GM13977 (cell line): ENCODE data around the gene FRAS1.
"Not testable (repeated sequence)": the region's sequence is repeated elsewhere in the genome, so short reads cannot be mapped to it uniquely, and the experiment has no call there.

Source experiments
- DNase-seq: peaks from one replicate; pipeline ENCODE4 v3.0.0; 2012; ENCODE audit warnings: low spot score
- in situ Hi-C: fragments of 300-500 bp; cut with MboI; formaldehyde crosslinking; loops from one replicate; pipeline ENCODE4 v1.12.0; 2022; ENCODE audit warnings: low sequenced_read_pairs, low pct_unique_long_range_greater_than_20kb, mixed read lengths, inconsistent platforms; ENCODE audit not compliant: unreplicated experiment
- TF ChIP-seq, protein P1 (sequence below): IDR thresholded peaks from 2 replicates; pipeline ENCODE4 v1.5.1; 2012; ENCODE audit warnings: mild to moderate bottlenecking, control low read depth; ENCODE audit not compliant: insufficient read depth; ENCODE audit errors: extremely low read depth, missing control alignments

FRAS1 gene

DNA sequence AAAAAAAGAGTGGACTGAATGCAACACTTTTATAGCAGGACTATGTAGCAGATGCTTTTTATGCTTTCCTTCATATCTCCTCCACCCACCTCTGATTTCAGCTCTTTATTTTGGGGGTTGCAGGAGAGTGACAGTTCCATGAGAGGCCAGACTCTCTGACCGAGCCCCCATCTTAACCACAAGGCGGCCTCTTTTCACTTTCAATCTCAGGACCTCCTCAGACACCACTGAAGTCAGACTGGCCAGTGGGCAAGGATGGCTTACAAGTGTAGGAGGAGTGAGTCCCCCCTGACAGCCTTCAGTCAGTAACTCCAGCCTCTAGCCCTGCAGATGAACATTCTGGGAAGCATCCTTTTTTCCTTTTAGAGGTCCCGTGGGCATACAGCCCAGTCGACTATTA is 140.8 kb downstream of the FRAS1 start:
- DNase-seq, result no peak
- TF ChIP-seq, protein P1, sequence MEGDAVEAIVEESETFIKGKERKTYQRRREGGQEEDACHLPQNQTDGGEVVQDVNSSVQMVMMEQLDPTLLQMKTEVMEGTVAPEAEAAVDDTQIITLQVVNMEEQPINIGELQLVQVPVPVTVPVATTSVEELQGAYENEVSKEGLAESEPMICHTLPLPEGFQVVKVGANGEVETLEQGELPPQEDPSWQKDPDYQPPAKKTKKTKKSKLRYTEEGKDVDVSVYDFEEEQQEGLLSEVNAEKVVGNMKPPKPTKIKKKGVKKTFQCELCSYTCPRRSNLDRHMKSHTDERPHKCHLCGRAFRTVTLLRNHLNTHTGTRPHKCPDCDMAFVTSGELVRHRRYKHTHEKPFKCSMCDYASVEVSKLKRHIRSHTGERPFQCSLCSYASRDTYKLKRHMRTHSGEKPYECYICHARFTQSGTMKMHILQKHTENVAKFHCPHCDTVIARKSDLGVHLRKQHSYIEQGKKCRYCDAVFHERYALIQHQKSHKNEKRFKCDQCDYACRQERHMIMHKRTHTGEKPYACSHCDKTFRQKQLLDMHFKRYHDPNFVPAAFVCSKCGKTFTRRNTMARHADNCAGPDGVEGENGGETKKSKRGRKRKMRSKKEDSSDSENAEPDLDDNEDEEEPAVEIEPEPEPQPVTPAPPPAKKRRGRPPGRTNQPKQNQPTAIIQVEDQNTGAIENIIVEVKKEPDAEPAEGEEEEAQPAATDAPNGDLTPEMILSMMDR, result no peak
- in situ Hi-C loops, result no loop called here

DNA sequence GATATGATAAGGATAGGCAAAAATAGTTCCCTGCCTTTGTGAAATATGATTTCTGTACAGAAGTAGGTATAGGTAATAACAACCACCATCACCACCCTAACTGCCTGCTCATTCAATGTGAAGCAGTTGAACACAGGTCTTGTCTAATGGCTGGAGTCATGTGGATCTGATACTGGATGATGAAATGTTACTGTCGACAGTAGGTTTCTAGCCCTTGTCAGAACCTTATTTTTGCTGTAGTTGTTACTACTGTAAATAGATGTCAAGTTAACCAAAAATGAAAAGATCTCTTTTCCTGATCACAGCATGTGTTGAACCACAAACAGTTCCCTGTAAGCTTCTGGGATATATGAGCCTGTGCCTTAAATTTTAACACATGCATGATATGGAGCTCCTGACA is 142.9 kb downstream of the FRAS1 start:
- TF ChIP-seq, protein P1, result no peak
- in situ Hi-C loops, result no loop called here
- no peak for DNase-seq

DNA sequence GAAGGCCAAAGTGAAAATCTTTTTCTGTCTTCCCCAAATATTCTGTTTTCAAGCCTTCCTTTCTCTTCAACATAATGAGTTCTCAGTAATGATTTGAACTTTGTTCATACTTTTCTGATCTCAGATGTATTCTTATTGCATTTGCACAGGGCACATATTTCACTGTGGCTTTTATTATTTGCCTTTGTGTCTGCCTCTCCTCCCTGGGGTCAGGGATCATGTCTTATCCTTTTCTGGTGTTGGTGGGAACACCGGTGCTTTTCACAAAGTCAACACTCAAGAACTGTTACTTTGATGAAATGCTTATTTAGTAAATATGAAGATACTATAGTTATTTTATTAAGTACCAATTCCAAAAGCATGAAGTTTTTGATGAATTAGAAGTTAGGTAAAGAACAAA is 143.8 kb downstream of the FRAS1 start:
- in situ Hi-C loops, result no loop called here
- TF ChIP-seq, protein P1, result no peak
- DNase-seq, result no peak

DNA sequence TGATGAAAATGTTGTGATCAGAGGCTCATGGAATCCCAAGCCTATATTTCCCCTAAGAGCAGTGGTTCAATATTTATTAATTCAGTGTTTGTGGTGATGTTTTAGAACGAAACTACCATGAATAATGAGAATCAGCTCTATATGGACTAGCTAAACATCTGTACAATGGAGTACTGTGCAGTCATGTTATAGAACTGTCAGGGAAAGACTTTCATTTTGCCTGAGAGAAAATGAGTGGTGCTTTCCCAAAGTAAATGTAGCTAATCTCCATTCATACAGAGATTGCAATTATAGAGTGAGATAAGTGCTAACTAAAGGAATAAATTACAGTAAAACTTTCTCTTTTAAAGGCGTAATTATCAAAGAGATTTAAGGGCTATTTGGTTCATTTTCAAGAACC is 147.1 kb downstream of the FRAS1 start:
- DNase-seq, result no peak
- in situ Hi-C loops, result no loop called here
- TF ChIP-seq, protein P1, result no peak

DNA sequence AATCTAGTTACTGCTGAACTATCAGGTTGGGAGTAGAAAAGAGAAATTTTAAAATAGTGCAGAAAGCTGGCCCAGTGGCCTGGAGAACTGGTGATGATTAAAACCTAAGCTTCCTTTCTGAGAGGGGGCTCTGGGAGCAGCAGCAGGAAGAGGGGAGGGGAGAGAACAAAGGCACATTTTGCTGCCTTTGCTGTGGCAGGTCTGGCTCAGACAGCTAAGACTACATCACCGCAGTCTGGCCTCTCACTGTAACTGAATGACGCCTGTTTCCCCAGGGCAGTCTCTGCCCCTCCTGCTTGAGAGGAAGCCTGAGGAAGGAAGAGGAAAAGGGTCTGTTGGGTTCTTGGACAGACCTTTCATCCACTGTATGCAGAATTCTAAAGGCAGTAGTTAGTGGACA is 148.5 kb downstream of the FRAS1 start:
- DNase-seq, result no peak
- TF ChIP-seq, protein P1, result no peak
- in situ Hi-C loops, result no loop called here

DNA sequence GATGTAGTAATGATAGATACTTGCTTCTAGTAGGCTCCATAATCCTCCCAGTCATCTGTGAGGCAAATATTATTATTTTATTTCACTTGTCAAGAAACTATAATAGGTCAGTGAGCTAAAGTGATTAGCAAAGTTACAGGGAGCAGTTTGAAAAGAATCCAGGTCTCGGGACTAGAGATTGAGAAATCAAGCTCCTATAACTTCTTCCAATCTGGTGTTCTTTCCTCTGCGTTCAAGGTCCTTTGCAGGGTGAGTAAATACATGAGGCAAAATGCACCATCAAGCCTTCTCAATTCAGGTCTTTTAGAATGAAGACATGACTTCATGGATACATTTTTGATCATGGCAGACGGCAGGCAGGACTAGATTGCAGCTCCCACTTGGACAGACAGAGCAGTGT is 150.4 kb downstream of the FRAS1 start:
- TF ChIP-seq, protein P1, result no peak
- in situ Hi-C loops, result no loop called here
- DNase-seq, result no peak

DNA sequence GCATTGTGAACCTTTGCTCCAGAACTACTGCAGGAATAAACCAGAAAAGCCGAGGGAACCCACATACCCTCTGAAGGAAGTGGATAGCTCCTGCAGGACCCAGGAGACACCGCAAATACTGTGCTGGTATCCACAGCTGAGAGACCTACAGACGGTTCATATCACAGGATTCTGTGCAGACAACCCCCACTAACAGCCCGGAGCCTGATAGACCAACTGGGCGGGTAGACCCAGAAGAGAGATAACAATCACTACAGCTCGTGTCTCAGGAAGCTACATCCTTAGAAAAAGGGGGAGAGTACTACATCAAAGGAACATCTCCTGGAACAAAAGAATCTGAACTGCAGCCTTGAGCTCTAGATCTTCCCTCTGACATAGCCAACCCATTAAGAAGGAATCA is 150.8 kb downstream of the FRAS1 start:
- TF ChIP-seq, protein P1, result no peak
- in situ Hi-C loops, result no loop called here
- DNase-seq, result no peak

DNA sequence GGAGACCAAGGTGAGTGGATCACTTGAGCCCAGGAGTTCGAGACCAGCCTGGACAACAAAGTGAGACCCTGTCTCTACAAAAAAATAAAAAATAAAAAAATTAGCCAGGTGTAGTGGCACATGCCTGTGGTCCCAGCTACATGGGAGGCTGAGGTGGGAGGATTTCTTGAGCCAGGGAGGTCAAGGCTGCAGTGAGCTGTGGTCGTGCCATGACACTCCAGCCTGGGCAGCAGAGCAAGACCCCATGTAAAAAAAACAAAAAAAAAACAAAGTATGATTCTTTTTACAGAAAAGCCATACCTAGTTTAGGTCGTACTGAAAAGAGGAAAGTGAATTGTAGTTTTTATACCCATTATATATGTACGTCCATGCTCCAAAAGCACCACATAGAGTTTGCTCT is 151.8 kb downstream of the FRAS1 start:
- DNase-seq, in situ Hi-C loops: not testable (repeated sequence)
